IPS-18c (cell line): ENCODE measurements around the gene PLEKHA6.

ENCODE experiments used
- H3K4me3 ChIP-seq: 2 replicates; pipeline ENCODE4 v1.7.0; 2013; ENCODE audit warnings: low read depth, mild to moderate bottlenecking, low read length, moderate library complexity; ENCODE audit not compliant: insufficient read depth
- H3K9me3 ChIP-seq: one replicate; pipeline ENCODE4 v1.6.1; 2013; ENCODE audit warnings: mild to moderate bottlenecking, low read length, moderate library complexity; ENCODE audit not compliant: control insufficient read depth, insufficient read depth

The PLEKHA6 gene

DNA sequence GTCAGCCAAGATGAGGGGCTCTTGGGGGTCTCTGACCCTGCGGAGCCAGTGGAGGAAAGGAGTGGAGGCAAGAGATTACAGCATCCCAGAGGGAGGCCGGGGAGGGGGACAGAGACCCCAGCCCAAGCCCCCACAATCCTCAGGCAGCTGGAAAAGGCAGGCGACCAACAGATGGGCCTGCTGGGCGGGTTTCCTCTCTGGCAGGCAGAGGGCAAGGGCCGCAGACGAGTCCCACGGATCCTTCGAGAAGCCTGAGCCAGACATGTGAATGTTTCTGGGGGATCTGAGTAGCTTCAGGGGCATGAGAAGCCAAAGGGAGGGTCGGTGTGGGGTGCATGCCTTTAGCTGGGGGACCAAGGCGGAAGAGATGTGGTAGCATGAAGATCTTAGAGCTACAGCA is 2.1 kb upstream of the PLEKHA6 start:
- H3K4me3 ChIP-seq, result no peak overlapping the region
- no peaks in the 10 kb centered on the region for H3K9me3 ChIP-seq

DNA sequence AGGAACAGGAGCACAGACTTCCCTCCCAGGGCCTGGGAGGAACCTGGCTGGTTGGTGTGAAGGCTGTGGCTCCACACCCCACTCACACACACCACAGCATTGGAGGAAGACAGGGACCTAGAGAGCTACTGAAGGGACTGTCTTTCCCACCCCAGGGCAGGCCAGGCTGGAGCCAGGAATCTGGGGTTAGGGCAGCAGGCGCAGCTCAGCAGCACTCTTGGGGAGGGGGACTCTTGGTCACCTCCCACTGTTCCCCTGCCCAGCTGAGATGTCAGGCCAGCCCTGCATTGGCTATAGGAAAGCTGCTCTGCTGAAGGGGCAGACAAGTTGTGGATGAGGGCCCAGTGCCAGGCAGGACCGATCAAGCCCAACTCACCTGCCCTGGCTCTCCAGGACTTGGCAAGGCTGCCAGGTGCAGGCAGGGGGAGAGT is 1.6 kb upstream of the PLEKHA6 start:
- Histone ChIP-seq H3K9me3 (no peaks in the 10 kb centered on the region), H3K4me3 (no peak overlapping the region)

DNA sequence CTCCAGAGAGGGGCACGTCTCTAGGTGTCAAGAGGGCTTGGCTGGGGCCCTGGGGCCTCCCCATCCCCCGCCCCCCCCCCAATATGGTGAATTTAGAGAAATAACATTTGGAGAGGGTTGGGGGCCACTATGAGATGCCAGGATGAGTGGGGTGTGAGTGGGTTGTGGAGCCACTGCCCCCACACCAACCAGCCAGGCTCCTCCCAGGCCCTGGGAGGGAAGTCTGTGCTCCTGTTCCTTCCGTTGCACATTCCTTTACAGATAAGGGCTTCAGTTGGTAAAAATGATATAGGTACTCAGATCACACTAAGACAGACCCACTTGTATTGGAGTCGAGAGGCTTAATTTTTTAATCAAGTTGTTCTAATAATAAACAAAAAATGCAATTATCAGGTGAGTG is 585 bp upstream of the PLEKHA6 start:
- H3K9me3 ChIP-seq, result no peaks in the 10 kb centered on the region
- no peak overlapping the region for H3K4me3 ChIP-seq

DNA sequence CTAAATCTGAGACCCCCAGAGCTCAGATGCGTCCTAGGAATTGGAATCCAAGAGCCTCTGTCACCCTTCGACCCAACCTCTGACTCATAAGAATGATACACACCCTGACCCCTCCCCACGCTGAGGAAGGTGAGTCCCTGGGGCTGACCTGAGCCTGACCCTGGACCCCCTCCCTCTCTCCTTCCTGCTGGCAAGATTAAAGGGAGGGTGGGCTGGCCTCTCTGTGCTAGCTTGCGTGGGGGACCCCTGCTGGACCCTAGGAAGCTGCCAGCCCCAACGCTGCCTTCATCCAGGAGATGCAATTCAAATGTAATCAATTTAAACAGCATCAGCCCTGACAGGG is 627 bp downstream of the PLEKHA6 start:
- peak overlapping the region; percentile 24; the same call in 1 of the 2 replicates for H3K4me3 ChIP-seq
- no peaks in the 10 kb centered on the region for H3K9me3 ChIP-seq

DNA sequence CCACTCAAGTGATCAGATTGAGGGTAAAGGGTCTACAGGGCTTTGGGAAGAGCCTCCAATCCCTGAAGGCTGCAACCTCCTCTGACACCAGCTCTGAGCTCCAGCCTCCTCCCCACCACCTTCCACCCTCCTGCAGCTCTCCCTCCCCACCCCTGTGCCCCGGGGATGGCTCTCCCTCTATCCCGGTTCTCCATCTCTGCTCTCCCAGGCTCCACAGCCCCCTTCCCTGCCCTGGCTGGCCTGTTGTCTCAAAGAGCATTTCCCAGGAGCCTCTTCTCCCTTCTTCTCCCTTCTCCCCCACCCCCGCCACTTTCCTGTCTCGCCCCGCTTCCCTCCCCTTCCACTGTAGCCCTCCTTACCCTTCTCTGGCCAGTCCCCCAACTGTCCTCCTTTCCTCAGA is 1.1 kb downstream of the PLEKHA6 start:
- H3K9me3 ChIP-seq, result no peaks in the 10 kb centered on the region
- no peak overlapping the region for H3K4me3 ChIP-seq

DNA sequence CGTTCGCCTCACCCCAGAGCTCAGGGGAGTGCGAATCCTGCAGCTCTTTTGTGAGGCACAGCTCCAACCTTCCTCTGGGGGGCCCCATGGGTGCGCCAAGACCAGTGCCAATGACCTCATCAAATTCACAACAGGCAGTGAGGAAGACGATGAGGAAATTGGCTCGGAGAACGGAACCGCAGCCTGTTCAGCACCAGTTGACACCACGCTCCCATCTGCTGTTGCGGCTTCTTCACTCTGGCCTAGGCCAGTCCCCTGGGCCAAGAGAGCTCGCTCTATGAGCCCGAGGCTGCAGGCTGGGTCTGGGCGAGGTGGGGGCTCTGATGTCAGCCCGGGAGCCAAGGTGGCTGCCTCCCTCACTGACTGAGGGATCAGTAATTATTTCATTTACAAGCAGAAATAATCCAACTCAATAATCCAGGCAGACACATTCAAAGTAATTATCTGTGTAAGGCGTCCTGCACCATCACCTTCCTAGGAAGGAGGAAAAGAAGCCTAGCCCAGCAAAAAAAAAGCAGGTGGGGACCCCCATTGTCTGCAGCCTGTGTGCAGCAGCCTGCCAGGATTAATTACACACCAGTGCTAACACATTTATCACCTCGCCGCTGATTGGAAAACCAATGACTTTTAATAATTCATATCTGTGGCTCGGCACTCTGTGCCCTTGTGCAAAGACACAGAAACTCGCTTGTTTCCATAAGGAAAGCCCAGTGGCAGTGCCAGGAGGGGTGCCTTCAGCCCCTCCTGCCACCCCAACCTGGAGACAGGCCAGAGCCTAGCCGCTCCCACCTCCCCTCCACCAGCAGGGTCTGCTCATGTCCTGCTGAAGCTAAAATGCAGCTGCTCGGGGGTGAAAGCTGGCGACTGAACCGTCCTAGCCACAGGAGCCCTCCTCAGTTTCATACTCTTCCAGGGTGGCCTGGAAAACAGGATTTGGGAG is 1.9 kb downstream of the PLEKHA6 start:
- H3K4me3 ChIP-seq, result no peak overlapping the region
- no peaks in the 10 kb centered on the region for H3K9me3 ChIP-seq

DNA sequence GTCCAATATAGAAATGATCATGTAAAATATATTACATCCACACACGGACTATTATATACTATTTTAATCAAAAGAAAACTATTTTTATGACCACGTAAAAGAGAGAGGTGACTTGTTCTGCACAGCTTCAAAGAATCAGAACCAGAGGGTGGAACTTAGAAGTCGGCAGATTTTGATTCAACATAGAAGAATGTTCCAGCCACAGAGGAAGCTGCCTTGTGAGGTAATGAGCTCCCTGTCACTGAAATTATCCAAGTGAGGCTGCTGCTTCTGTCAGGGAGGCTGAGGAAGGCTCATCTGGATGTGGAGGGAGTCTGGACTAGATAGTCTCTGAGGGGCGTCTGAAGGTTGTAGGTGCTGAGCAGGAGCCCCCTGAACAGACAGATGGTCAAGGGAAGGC is 2.7 kb downstream of the PLEKHA6 start:
- H3K4me3 ChIP-seq, result no peak overlapping the region
- no peaks in the 10 kb centered on the region for H3K9me3 ChIP-seq

DNA sequence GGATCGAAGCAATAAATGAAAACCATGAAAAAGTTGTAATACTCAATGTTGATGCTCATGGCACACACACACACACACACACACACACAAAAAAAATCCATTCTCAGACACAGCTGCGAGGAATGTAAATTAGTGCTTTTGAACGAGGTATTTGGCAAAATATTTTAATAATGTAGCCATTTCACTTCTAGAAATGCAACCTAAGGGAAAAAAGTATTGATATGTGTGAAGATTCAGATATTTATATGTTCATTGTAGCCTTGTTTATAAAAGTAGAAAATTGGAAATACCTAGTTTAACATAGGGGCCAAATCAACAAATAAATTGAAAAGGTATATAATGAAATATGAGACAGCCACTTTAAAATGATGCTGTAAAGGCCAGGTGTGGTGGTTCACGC is 3.8 kb downstream of the PLEKHA6 start:
- no peak overlapping the region for H3K4me3 ChIP-seq
- H3K9me3 ChIP-seq, result no peaks in the 10 kb centered on the region

DNA sequence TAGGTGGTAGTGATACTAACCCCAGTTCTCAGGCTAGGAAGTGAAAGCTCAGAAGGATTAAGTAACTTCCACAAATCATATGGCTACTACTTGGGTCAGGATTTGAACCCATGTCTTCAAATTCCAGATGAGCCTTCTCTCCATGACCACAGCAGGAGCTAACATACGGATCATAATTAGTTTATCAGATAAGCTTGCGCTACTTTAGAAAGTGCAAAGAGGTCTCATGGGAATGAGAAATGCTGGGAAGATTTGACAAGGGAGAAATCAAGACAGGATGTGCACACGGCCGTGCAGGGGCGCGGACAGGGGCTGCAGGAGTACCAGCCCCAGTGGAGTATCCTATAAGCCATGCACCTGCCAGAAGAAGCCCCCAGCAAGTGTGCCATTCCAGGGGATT is 5.2 kb downstream of the PLEKHA6 start:
- Histone ChIP-seq H3K9me3 (no peaks in the 10 kb centered on the region), H3K4me3 (no peak overlapping the region)

DNA sequence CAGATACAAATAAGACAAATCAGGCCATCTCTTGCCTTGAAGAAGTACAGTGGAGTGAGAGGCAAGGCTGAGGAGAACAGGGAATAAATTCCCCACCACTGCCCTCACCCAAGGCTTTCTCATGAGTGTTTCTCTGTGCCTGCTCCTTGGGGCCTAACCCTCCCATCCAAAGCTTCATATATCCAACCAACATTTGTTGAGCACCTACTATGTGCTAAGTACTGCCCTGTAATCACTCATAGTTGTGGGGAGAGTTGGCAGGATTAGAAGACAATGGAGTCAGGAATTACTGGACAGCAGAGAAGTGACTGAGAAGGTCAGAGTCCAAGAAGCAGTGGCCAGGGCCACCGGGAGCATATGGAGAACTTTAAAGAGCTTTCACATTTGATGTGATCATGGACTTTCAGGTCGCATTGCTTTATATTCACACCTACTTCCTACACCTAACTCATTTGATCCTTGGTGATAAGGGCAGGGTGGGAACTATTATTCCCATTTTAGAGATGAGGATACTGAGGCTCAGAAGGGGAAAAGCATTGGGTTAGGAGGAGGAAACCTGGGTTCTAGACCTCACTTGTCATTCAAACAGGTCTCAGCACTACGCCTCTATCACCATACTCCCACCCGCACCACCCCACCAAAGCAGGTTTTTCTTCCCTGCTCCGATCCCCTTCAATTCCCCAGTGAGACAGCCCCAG is 6.4 kb downstream of the PLEKHA6 start:
- H3K9me3 ChIP-seq, result no peaks in the 10 kb centered on the region
- no peak overlapping the region for H3K4me3 ChIP-seq

DNA sequence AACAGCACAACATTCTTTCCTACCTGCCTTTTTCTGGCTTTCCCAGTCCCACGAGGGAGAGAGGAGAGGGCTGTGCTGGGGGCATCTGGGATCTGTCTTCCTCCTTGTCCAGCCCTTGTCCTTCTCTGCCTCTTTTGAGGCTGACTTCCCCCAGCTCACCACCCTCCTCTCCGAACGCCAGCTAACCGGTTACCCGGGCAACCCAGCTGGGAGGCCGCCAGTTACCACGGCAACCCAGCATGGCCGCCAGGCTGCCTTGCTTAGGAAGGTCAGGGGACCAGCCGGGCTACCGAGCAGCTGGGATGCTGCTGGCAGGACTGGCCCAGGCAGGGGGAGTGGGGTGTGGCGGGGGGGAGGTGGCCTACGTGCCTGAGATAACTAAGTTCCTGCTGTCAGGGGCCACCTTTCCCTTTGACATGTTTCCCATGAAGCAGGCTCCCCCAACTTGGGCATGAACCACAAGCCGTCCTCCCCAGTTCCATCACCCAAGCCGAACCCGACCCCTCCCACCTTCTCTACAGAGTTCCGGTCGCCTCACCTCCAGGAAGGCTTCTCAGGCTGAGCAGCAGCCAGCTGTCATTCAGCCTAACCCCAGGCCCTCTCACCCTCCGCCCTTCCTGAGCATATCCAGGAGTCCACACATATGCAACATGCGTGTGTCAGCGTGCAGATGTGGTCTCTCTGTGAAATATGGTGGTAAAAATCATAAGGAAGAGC is 8.7 kb downstream of the PLEKHA6 start:
- Histone ChIP-seq H3K9me3 (no peaks in the 10 kb centered on the region), H3K4me3 (no peak overlapping the region; the same call in 1 of the 2 replicates)

DNA sequence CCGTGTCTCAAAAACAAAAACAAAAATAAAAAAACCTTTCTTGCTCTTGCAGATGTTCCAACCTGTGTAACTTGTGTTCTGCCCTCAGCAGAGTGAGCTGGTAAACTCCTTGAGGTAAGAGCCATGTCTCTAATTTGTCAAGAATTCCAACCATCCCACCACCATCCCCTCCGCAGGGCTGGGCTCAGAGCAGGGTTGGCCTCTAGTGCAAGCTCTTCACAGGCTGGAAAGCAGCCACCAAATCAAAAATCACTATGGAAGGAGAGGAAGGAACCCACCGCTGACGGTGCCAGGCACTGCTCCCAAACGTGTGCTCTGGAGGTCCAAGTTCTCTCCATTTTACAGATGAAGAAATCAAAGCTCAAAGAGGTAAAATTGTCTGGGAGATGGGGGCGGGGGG is 9.4 kb downstream of the PLEKHA6 start:
- H3K9me3 ChIP-seq, result no peaks in the 10 kb centered on the region
- H3K4me3 ChIP-seq, result no peak overlapping the region

DNA sequence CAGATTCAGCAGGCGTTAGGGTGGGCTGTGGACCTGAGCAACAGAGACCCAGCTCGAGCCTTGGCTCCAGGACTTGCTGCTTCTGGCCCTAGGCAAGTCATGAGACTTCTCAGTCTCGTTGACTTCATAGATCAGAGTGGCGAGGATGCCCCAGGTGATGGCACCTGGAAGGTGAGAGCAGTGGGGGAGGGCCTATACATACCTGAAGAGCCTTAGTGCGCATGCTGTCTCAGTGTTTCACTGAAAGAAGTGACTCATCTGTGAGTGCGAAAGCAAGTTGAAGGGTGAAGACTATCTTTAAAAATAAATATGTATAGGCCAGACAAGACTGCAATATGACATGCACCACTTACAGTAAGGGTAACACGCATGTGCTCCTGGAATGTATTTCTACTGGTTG is 10.1 kb downstream of the PLEKHA6 start:
- H3K9me3 ChIP-seq, result no peaks in the 10 kb centered on the region
- H3K4me3 ChIP-seq, result no peak overlapping the region

DNA sequence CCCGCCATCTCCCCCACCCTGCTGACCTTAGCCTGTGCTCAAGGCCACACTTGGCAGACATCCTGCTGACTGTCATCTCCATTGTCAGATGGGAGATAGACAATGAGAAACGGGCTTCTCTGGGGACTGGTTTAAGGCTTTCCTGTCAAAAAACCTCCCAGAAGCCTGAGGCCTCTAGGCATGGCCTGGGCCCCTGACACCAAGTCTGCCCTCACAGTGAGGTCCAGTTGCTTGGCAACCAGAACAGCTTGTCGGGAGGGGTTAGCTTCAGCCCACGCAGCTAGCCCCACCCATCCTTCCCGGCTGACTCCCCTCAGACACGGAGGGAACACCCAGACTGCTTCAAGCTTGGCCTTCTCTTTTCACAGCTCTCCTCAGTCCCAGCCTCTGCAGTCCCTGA is 11.0 kb downstream of the PLEKHA6 start:
- no peaks in the 10 kb centered on the region for H3K9me3 ChIP-seq
- H3K4me3 ChIP-seq, result no peak overlapping the region

DNA sequence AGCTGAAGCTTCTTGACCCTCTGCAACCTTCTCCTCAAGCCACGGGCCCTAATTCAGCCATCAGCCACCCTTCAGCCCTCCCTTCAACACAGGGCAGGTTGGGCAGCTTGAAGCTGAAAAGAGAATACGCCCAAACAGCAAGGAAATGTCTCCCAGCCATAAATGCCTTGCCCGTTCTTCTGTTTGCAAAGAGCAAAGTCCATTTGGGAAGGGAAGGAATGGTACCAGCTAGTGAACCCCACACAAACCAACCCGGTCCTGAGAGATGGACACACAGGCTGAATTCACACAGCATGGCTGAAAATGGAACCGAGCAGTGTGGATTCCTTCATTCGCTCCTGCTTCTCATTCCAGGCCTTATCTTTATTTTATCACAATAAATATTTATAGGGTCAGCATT is 11.5 kb downstream of the PLEKHA6 start:
- Histone ChIP-seq H3K9me3 (no peaks in the 10 kb centered on the region), H3K4me3 (no peak overlapping the region)

DNA sequence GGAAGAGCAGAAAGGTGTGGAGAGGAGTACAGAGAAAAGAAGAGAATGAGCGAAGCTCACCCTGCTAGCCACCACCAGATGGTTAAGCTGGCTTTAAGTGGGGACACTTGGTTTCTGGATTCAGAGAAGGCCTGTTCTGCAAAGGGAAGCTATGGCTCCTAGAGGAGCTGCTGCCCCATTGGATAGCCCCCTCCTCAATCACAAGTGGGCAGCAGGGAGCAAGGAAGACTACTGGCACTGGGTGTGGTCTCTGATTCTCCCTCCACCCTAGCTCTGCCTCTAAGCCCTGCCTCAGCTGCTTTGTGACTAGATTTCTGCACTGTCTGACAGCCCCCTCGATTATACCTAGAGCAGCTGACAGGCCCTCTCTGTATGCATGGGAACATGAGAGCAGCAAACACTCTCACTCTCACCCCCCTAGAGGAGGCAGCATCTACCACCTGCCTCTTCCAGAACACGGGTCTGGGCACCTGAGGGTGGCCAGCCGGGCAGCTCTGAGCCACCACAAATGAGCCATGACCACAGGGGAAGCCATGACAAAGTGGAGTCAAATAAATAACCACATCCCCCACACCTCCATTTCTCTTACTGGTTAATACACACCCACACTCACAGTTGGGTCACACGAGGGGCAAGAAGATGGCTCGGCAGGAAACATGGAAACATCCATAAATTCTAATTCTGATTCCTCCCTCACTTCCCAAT is 13.6 kb downstream of the PLEKHA6 start:
- Histone ChIP-seq H3K9me3 (no peaks in the 10 kb centered on the region), H3K4me3 (no peak overlapping the region)

DNA sequence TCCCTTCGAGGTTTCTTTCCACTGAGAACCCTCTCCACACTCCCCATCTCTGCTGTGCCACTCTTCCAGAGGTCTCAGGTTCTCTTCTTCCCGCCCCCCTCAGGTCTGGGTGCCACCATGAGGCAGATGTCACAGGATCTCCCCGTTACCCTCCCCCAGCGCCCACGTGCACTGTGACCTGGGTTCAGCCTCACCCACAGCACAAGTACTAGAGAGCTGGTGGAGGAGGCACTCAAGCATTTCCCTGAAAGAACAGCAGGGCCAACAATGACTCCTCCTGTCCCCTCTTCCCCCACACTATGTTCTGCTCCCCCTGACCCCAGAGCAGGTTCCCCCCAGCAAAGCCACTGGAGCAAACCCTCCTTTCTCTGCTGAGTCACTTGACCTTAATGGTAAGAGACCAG is 14.3 kb downstream of the PLEKHA6 start:
- Histone ChIP-seq H3K9me3 (no peaks in the 10 kb centered on the region), H3K4me3 (no peak overlapping the region)
